C4-2B (cell line): ENCODE data around the gene LRRC4C.

Source experiments
- CTCF ChIP-seq: fragments of 450-650 bp; conservative IDR thresholded peaks from 2 replicates; pipeline ENCODE4 v1.5.1; 2017; ENCODE audit warnings: mild to moderate bottlenecking
- ZFX ChIP-seq: fragments of 450-650 bp; IDR thresholded peaks from 2 replicates; pipeline ENCODE4 v1.6.1; 2017

- TF ChIP-seq CTCF, result no peak
- TF ChIP-seq ZFX, result no peak
These were observed 1024.1 kb downstream of the LRRC4C start for GRCh38 chr11:40435344-40435743.
